SK-N-SH (cell line): Measurements from ENCODE around the gene MGRN1. TPM values are rescaled to one million over a fixed set of nuclear protein-coding genes. Genes with fewer than 3 reads are reported as not detected.

Source experiments
- CTCF ChIA-PET: fragments of 300-600, 350-600 bp; formaldehyde crosslinking; extraction: SDS; loops from one replicate; lab custom pipeline; 2021; lab: Yijun Ruan, JAX
- POLR2A ChIA-PET: fragments of 350-600 bp; sonication (Branson Sonifier 250); formaldehyde crosslinking; extraction: SDS; loops from one replicate; lab custom pipeline; 2020; ENCODE audit warnings: antibody characterized with exemption, inconsistent platforms; lab: Yijun Ruan, JAX
- DNase-seq: peaks from one replicate; pipeline ENCODE4 v3.0.0; 2012
- H2AFZ ChIP-seq: fragments of 200-600 bp; sonication (generic); 2 replicates; pipeline ENCODE4 v1.8.1; 2016; ENCODE audit warnings: antibody characterized with exemption, mild to moderate bottlenecking, low read depth
- H3F3A ChIP-seq: fragments of 200-600 bp; sonication (generic); replicated peaks from 2 replicates; pipeline ENCODE3; 2016; ENCODE audit warnings: antibody characterized with exemption, mild to moderate bottlenecking; ENCODE audit not compliant: insufficient read depth
- H3K27ac ChIP-seq, 2 experiments: fragments of 200-500 bp in 1 of 2; fragments of 200-600 bp in 1 of 2; sonication (Bioruptor generic) in 1 of 2; sonication (generic), shearing (Covaris generic) in 1 of 2; 2 replicates each; pipeline versions ENCODE4 v1.5.1 to v1.6.1; 2014 to 2016; ENCODE audit warnings: low read depth in 2 of 2, inconsistent platforms in 1 of 2, low read length in 1 of 2, mild to moderate bottlenecking in 1 of 2, mixed read lengths in 1 of 2
- H3K27me3 ChIP-seq: fragments of 200-600 bp; sonication (generic), shearing (Covaris generic); 2 replicates; pipeline ENCODE4 v1.6.1; 2016; ENCODE audit warnings: mixed run types; ENCODE audit not compliant: insufficient read depth
- H3K36me3 ChIP-seq, 2 experiments: fragments of 200-500 bp in 1 of 2; fragments of 200-600 bp in 1 of 2; sonication (Bioruptor generic) in 1 of 2; sonication (generic) in 1 of 2; replicated peaks in 1 of 2; 2 replicates each; pipeline versions ENCODE3 to v1.5.1; 2014 to 2016; ENCODE audit warnings: low read length in 1 of 2, mild to moderate bottlenecking in 1 of 2; ENCODE audit not compliant: insufficient read depth in 2 of 2, control insufficient read depth in 1 of 2
- H3K4me1 ChIP-seq, 2 experiments: fragments of 200-500 bp in 1 of 2; fragments of 200-600 bp in 1 of 2; sonication (Bioruptor generic) in 1 of 2; sonication (generic), shearing (Covaris generic) in 1 of 2; 2 replicates each; pipeline versions ENCODE4 v1.5.1 to v1.6.1; 2014 to 2016; ENCODE audit warnings: low read depth in 1 of 2, low read length in 1 of 2, mixed run types in 1 of 2; ENCODE audit not compliant: insufficient read depth in 2 of 2, control insufficient read depth in 1 of 2
- H3K4me2 ChIP-seq: fragments of 200-600 bp; sonication (generic), shearing (Covaris generic); 2 replicates; pipeline ENCODE4 v1.6.1; 2017; ENCODE audit warnings: mixed run types
- H3K4me3 ChIP-seq, 2 experiments: fragments of 200-500 bp in 1 of 2; fragments of 200-600 bp in 1 of 2; sonication (Bioruptor generic) in 1 of 2; sonication (generic), shearing (Covaris generic) in 1 of 2; 2 replicates each; pipeline versions ENCODE4 v1.5.1 to v1.8.1; 2014 to 2016; ENCODE audit warnings: low read depth in 2 of 2, inconsistent platforms in 1 of 2, low read length in 1 of 2, mild to moderate bottlenecking in 1 of 2, mixed read lengths in 1 of 2, moderate library complexity in 1 of 2
- H3K79me2 ChIP-seq: fragments of 200-600 bp; sonication (generic); 2 replicates; pipeline ENCODE4 v1.8.1; 2017; ENCODE audit warnings: mild to moderate bottlenecking; ENCODE audit not compliant: insufficient read depth
- H3K9ac ChIP-seq: fragments of 200-600 bp; sonication (generic); 2 replicates; pipeline ENCODE4 v1.6.1; 2017; ENCODE audit warnings: mixed run types
- H3K9me2 ChIP-seq: fragments of 200-600 bp; sonication (generic); 2 replicates; pipeline ENCODE4 v1.6.1; 2017; ENCODE audit warnings: mixed run types
- H3K9me3 ChIP-seq: fragments of 200-600 bp; sonication (generic); 2 replicates; pipeline ENCODE4 v1.6.1; 2017; ENCODE audit warnings: mixed run types, mild to moderate bottlenecking, moderate library complexity
- H4K20me1 ChIP-seq: fragments of 200-600 bp; sonication (generic); 2 replicates; pipeline ENCODE4 v1.6.1; 2017; ENCODE audit warnings: mild to moderate bottlenecking, mixed run types; ENCODE audit not compliant: insufficient read depth
- CHD2 ChIP-seq: fragments of 150-350 bp; IDR thresholded peaks from 2 replicates; pipeline ENCODE4 v1.6.1; 2018; ENCODE audit warnings: low read length; ENCODE audit not compliant: partially characterized antibody
- ELF1 ChIP-seq: IDR thresholded peaks from 2 replicates; pipeline ENCODE4 v1.4.0; 2012
- GATA2 ChIP-seq: sonication (generic); formaldehyde crosslinking; IDR thresholded peaks from 2 replicates; pipeline ENCODE4 v1.5.0; 2020; ENCODE audit warnings: mild to moderate bottlenecking, missing genetic modification reagents
- MAX ChIP-seq: IDR thresholded peaks from 2 replicates; pipeline ENCODE4 v1.4.0; 2012; ENCODE audit warnings: low read depth
- MEF2A ChIP-seq: IDR thresholded peaks from 2 replicates; pipeline ENCODE4 v1.4.0; 2012; ENCODE audit warnings: low read depth, borderline replicate concordance
- NRF1 ChIP-seq: IDR thresholded peaks from 2 replicates; pipeline ENCODE4 v1.6.1; 2012; ENCODE audit warnings: low read depth, mild to moderate bottlenecking, low read length
- POLR2AphosphoS5 ChIP-seq: IDR thresholded peaks from 2 replicates; pipeline ENCODE4 v1.6.1; 2012; ENCODE audit warnings: low read depth, low read length
- REST ChIP-seq: IDR thresholded peaks from 2 replicates; pipeline ENCODE4 v1.6.1; 2012; ENCODE audit warnings: mild to moderate bottlenecking, low read depth, low read length, moderate library complexity
- TCF12 ChIP-seq: IDR thresholded peaks from 2 replicates; pipeline ENCODE4 v1.4.0; 2012
- USF2 ChIP-seq: fragments of 150-350 bp; IDR thresholded peaks from 2 replicates; pipeline ENCODE4 v1.6.1; 2017; ENCODE audit warnings: antibody characterized with exemption, low read length, low read depth, borderline replicate concordance
- YY1 ChIP-seq: IDR thresholded peaks from 2 replicates; pipeline ENCODE4 v1.4.0; 2012; ENCODE audit warnings: low read depth, mild to moderate bottlenecking
- ZBTB33 ChIP-seq: IDR thresholded peaks from 2 replicates; pipeline ENCODE4 v1.4.0; 2012; ENCODE audit warnings: low read depth, borderline replicate concordance
- WGBS: methylation state at CpG from one replicate; pipeline ENCODE4 v1.1.6; 2017; ENCODE audit warnings: low lambda C conversion rate; 5-methylcytosine and 5-hydroxymethylcytosine counted together
- polyA plus RNA-seq, 3 experiments: library from polyadenylated mRNA; depleted of rRNA; stranded (reverse); fragments of >200 nt; gene quantifications; 2 replicates each; pipeline ENCODE4 v1.2.3, GENCODE V29; 2012

MGRN1 gene
- polyA plus RNA-seq, 1 of the 3 experiments (the other 2 are of a cell fraction) = 13.3 TPM

GRCh38 chr16:4684058-4684715 is 59.6 kb downstream of the MGRN1 start:
- H3K4me3 ChIP-seq = no peak overlapping the region
- H3K4me1 ChIP-seq = no peaks in the 10 kb centered on the region; a peak in 1 of 4 replicates
- H3K9me3 ChIP-seq = no peaks in the 10 kb centered on the region
- ChIA-PET POLR2A (no interaction called here), CTCF (no interaction called here)
- WGBS = 100% methylated on average over 3 of the region's 23 CpGs
- no peak overlapping the region for H3K4me2 ChIP-seq
- no peak for DNase-seq
- peaks cover 0 to 63% of the 10 kb centered on the region in 2 experiments for H3K36me3 ChIP-seq
- H4K20me1 ChIP-seq = no peaks in the 10 kb centered on the region
- H3K27ac ChIP-seq = no peak overlapping the region; a peak in 1 of 4 replicates
- no peaks in the 10 kb centered on the region for H3K79me2 ChIP-seq
- H2AFZ ChIP-seq = no peak overlapping the region
- no peaks in the 10 kb centered on the region for H3K27me3 ChIP-seq
- H3K9me2 ChIP-seq = no peaks in the 10 kb centered on the region
- no peak overlapping the region for H3K9ac ChIP-seq
- no peaks in the 10 kb centered on the region for H3F3A ChIP-seq
- TF ChIP-seq MAX = no peak
- TF ChIP-seq REST = no peak
- TF ChIP-seq ELF1 = no peak
- TF ChIP-seq YY1 = no peak
- no peak for TF ChIP-seq NRF1
- TF ChIP-seq MEF2A = no peak
- TF ChIP-seq CHD2 = no peak
- TF ChIP-seq POLR2AphosphoS5 = no peak
- TF ChIP-seq GATA2 (CRISPR knock-in tag) = no peak
- TF ChIP-seq ZBTB33 = no peak
- TF ChIP-seq TCF12 = no peak
- TF ChIP-seq USF2 = no peak
- TF ChIP-seq, all 33 proteins: peak for 0
